Endodermal cell (in vitro differentiated cells): ENCODE measurements around the gene ZNF396. TPM values are rescaled to one million over a fixed set of nuclear protein-coding genes. Genes with fewer than 3 reads are reported as not detected.

Experiments
- DNase-seq: peaks from one replicate; pipeline ENCODE4 v3.0.0-alpha.2; 2017
- H3K27ac ChIP-seq: 2 replicates; pipeline ENCODE4 v1.5.1; 2013; ENCODE audit warnings: mild to moderate bottlenecking, low read depth, low read length, moderate library complexity
- H3K27me3 ChIP-seq: 2 replicates; pipeline ENCODE4 v1.6.1; 2013; ENCODE audit warnings: mild to moderate bottlenecking, low read length, moderate library complexity; ENCODE audit not compliant: insufficient read depth, control insufficient read depth, poor library complexity, severe bottlenecking
- H3K36me3 ChIP-seq: 2 replicates; pipeline ENCODE4 v1.7.0; 2013; ENCODE audit warnings: mild to moderate bottlenecking, low read length, moderate library complexity; ENCODE audit not compliant: control insufficient read depth, insufficient read depth
- H3K4me1 ChIP-seq: one replicate; pipeline ENCODE4 v1.7.0; 2013; ENCODE audit warnings: low read length; ENCODE audit not compliant: control insufficient read depth, insufficient read depth
- H3K4me3 ChIP-seq: 2 replicates; pipeline ENCODE4 v1.5.1; 2013; ENCODE audit warnings: mild to moderate bottlenecking, low read length, moderate library complexity
- H3K9ac ChIP-seq: 2 replicates; pipeline ENCODE4 v1.6.1; 2013; ENCODE audit warnings: mild to moderate bottlenecking, low read length, moderate library complexity; ENCODE audit not compliant: poor library complexity, severe bottlenecking; ENCODE audit errors: extremely low read depth
- H3K9me3 ChIP-seq: 2 replicates; pipeline ENCODE4 v1.6.1; 2013; ENCODE audit warnings: mild to moderate bottlenecking, low read length, moderate library complexity; ENCODE audit not compliant: control insufficient read depth
- H3K27ac Mint-ChIP-seq: 2 replicates; pipeline ENCODE4 v1.8.0; 2020; ENCODE audit warnings: mixed read lengths
- H3K27me3 Mint-ChIP-seq: 2 replicates; pipeline ENCODE4 v1.8.0; 2021; ENCODE audit warnings: mild to moderate bottlenecking, mixed read lengths; ENCODE audit not compliant: insufficient read depth
- H3K36me3 Mint-ChIP-seq: 2 replicates; pipeline ENCODE4 v1.8.0; 2020; ENCODE audit warnings: low read depth, mixed read lengths
- H3K4me1 Mint-ChIP-seq: 2 replicates; pipeline ENCODE4 v1.8.0; 2020; ENCODE audit warnings: mixed read lengths
- H3K4me3 Mint-ChIP-seq: 2 replicates; pipeline ENCODE4 v1.8.0; 2020; ENCODE audit warnings: mild to moderate bottlenecking, moderate library complexity, mixed read lengths
- H3K9me3 Mint-ChIP-seq: 2 replicates; pipeline ENCODE4 v1.8.0; 2020; ENCODE audit warnings: mild to moderate bottlenecking, mixed read lengths
- CTCF ChIP-seq: fragments of 200-600 bp; sonication (generic); conservative IDR thresholded peaks from 2 replicates; pipeline ENCODE4 v1.5.0; 2021; ENCODE audit warnings: antibody characterized with exemption, mild to moderate bottlenecking
- WGBS, 2 experiments: methylation state at CpG; one replicate each; pipeline versions ENCODE4 v1.1.5 to v1.1.7; 2013; ENCODE audit warnings: missing lambda C conversion rate in 2 of 2, mixed read lengths in 1 of 2; ENCODE audit not compliant: insufficient coverage in 1 of 2, insufficient read length in 1 of 2; 5-methylcytosine and 5-hydroxymethylcytosine counted together
- total RNA-seq, 2 donors: library from RNA; stranded (reverse); fragmentation: NEBNext Ultra II Directional in 1 of 2; extraction: Animal tissue kit (Norgen Biotek cat#: 25700) in 1 of 2; gene quantifications; 2 replicates in 1 of 2; 3 replicates in 1 of 2; pipeline ENCODE4 v1.2.1, GENCODE V29; 2021

The ZNF396 gene
- total RNA-seq, 2 donors from 2014 or later = 5.4 to 8.5 TPM

GRCh38 chr18:35352778-35353177, 24.4 kb downstream of the ZNF396 start:
- H3K36me3 Mint-ChIP-seq = peaks cover 23% of the 10 kb centered on the region
- no peak for TF ChIP-seq CTCF
- no peaks in the 10 kb centered on the region for H3K27me3 Mint-ChIP-seq
- Histone ChIP-seq H3K27ac (no peak overlapping the region), H3K27me3 (no peaks in the 10 kb centered on the region), H3K9ac (no peak overlapping the region), H3K4me3 (peak overlapping the region; percentile 55), H3K9me3 (peaks cover 78% of the 10 kb centered on the region), H3K36me3 (peaks cover 28% of the 10 kb centered on the region), H3K4me1 (no peaks in the 10 kb centered on the region)
- DNase-seq = no peak
- peaks cover 45% of the 10 kb centered on the region for H3K9me3 Mint-ChIP-seq
- H3K4me1 Mint-ChIP-seq = peaks cover 10% of the 10 kb centered on the region
- H3K27ac Mint-ChIP-seq = no peak overlapping the region
- no peak overlapping the region for H3K4me3 Mint-ChIP-seq

DNA sequence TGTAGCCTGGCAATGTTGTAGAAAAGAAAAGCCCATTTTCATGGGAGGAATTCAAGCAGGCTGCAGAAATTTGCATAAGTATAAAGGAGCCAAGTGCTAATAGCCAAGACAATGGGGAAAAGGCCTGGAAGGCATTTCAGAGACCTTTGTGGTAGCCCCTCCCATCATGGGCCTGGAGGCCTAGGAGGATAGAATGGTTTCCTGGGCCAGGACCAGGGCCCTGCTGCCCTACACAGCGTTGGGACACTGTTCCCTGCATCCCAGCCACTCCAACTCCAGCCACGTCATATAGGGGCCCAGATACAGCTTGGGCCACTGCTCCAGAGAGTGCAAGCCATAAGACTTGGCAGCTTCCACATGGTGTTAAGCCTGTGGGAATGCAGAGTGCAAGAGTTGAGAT, 24.9 kb downstream of the ZNF396 start:
- Histone ChIP-seq H3K4me3 (peak overlapping the region; percentile 55), H3K9me3 (peaks cover 73% of the 10 kb centered on the region), H3K4me1 (no peaks in the 10 kb centered on the region), H3K27ac (no peak overlapping the region), H3K27me3 (no peaks in the 10 kb centered on the region), H3K36me3 (peaks cover 26% of the 10 kb centered on the region), H3K9ac (no peak overlapping the region)
- no peak overlapping the region for H3K4me3 Mint-ChIP-seq
- 93% methylated on average over 2 of the region's 2 CpGs; no CpG with 5 or more reads in 1 of the 2 experiments for WGBS, 2 experiments
- H3K27me3 Mint-ChIP-seq = no peaks in the 10 kb centered on the region
- DNase-seq = peak; percentile 53
- peaks cover 45% of the 10 kb centered on the region for H3K9me3 Mint-ChIP-seq
- TF ChIP-seq CTCF = no peak
- peaks cover 10% of the 10 kb centered on the region for H3K4me1 Mint-ChIP-seq
- H3K36me3 Mint-ChIP-seq = peaks cover 23% of the 10 kb centered on the region
- H3K27ac Mint-ChIP-seq = no peak overlapping the region

DNA sequence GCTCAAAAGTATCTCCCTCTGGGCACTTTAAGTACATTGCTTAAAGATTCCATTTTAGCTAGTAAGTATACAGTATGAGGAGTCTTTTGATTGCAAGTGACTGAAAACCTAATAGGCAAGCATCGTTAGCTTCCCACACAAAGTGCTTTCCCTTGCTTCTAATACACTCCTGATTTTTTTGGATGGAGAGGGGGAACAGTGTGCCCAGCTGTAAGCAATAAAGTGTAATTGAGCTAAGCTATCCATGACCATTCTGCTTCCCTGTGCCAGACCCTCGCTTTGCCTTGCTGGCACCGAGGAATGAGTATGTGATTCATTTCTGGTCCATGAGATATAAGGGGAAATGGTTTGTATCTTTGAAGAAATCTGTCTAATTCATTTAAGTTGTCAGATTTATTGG, 29.1 kb downstream of the ZNF396 start:
- no peaks in the 10 kb centered on the region for H3K27me3 ChIP-seq
- no peak overlapping the region for H3K9ac ChIP-seq
- H3K9me3 ChIP-seq = peaks cover 33% of the 10 kb centered on the region
- no peak overlapping the region for H3K27ac Mint-ChIP-seq
- no peaks in the 10 kb centered on the region for H3K36me3 ChIP-seq
- H3K27ac ChIP-seq = no peak overlapping the region
- H3K4me1 ChIP-seq = no peaks in the 10 kb centered on the region
- H3K9me3 Mint-ChIP-seq = peaks cover 25% of the 10 kb centered on the region
- WGBS, 2 experiments = 96% methylated on average over 3 of the region's 3 CpGs; no CpG with 5 or more reads in 1 of the 2 experiments
- no peak overlapping the region for H3K4me3 ChIP-seq
- TF ChIP-seq CTCF = no peak
- DNase-seq = no peak
- peaks cover 11% of the 10 kb centered on the region for H3K36me3 Mint-ChIP-seq
- peaks cover 17% of the 10 kb centered on the region for H3K4me1 Mint-ChIP-seq
- H3K4me3 Mint-ChIP-seq = no peak overlapping the region
- no peaks in the 10 kb centered on the region for H3K27me3 Mint-ChIP-seq
